ENCODE data around the gene PCDH8. TPM values are rescaled to one million over a fixed set of nuclear protein-coding genes. Genes with fewer than 3 reads are reported as not detected.

Gene PCDH8
- total and polyA plus RNA-seq, 2 of the 4 experiments (the other 2 are of a cell fraction) = not detected

DNA sequence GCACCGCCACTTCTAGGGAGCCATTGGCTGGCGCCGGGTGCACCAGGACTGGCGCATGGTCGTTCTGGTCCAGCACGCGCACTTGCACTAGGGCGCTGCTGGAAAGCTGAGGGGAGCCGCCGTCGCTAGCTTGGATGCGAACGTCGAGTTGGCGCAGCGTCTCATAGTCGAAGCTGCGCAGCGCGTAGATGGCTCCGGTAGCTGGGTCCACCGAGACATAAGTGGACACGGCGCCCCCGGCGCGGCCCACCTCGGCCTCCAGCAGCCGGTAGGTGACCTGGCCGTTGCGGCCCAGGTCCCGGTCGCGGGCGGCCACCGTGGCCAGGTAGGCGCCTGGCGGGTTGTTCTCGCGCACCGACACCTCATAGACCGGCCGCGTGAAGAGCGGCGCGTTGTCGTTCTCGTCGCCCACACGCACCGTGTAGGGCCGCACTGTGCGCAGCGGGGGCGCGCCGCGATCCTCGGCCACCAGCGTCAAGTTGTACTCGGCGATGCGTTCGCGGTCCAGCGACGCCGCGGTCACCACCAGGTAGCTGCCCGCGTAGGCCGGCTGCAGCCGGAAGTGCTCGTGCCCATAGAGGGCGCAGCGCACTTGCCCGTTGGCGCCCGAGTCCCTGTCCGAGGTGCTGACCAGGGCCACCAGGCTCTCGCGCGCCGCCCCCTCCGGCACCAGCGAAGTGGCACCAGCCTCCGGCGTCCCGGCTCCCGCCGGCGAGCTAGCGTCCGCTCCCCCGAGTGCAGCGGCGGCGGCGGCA lies 1.7 kb downstream of the PCDH8 start:
- Histone ChIP-seq H2AK9ac (replicated peaks; ENCODE audit: low read depth, low read length, poor library complexity) (no peak overlapping the region), H3K14ac (replicated peaks; ENCODE audit: low read depth, low read length) (no peak overlapping the region), H3K4ac (ENCODE audit: low read depth, low read length) (no peak overlapping the region), H2BK15ac (ENCODE audit: low read depth, low read length) (no peak overlapping the region), H3K18ac (ENCODE audit: low read depth, low read length) (no peak overlapping the region), H4K91ac (ENCODE audit: insufficient read depth, low read depth, low read length) (no peak overlapping the region), H3K56ac (ENCODE audit: extremely low read depth, insufficient read depth, low read length) (no peak overlapping the region), H3K9ac (ENCODE audit: low read depth, low read length) (no peak overlapping the region), H2BK5ac (ENCODE audit: low read depth, low read length, poor library complexity, severe bottlenecking) (no peak overlapping the region), H3K79me1 (ENCODE audit: low read depth in 1 of 2, low read length in 2 of 2) (no peaks in the 10 kb centered on the region), H2AFZ (replicated peaks; ENCODE audit: low read length, poor library complexity) (no peak overlapping the region), H3K9me1 (ENCODE audit: insufficient read depth, low read length) (no peaks in the 10 kb centered on the region), H3K27me3 (ENCODE audit: control insufficient read depth, insufficient read depth, low read length) (peaks cover 45% of the 10 kb centered on the region), H2BK20ac (ENCODE audit: low read depth, low read length) (no peak overlapping the region), H4K8ac (ENCODE audit: low read depth in 2 of 2, low read length in 2 of 2) (no peak overlapping the region), H2BK120ac (ENCODE audit: low read depth, low read length) (no peak overlapping the region), H2AK5ac (ENCODE audit: low read depth, low read length) (no peak overlapping the region), H3K27ac (ENCODE audit: insufficient read depth, low read length) (no peak overlapping the region), H3K4me1 (ENCODE audit: control insufficient read depth, insufficient read depth, low read length) (no peaks in the 10 kb centered on the region), H4K5ac (ENCODE audit: low read depth, low read length) (no peak overlapping the region), H3K23ac (ENCODE audit: low read depth, low read length) (no peak overlapping the region), H3K9me3 (ENCODE audit: control insufficient read depth, insufficient read depth, low read length) (peaks cover 16% of the 10 kb centered on the region; the same call in 1 of the 2 replicates), H3K36me3 (ENCODE audit: control insufficient read depth, insufficient read depth, low read length) (no peaks in the 10 kb centered on the region), H3K4me3 (ENCODE audit: insufficient read depth, low read depth, low read length) (no peak overlapping the region), H3K4me2 (ENCODE audit: low read depth, low read length) (no peak overlapping the region), H4K20me1 (ENCODE audit: insufficient read depth, low read length) (no peaks in the 10 kb centered on the region)
- BruUV-seq (replicated peaks) = no TSS peak
- TF ChIP-seq, protein P1, sequence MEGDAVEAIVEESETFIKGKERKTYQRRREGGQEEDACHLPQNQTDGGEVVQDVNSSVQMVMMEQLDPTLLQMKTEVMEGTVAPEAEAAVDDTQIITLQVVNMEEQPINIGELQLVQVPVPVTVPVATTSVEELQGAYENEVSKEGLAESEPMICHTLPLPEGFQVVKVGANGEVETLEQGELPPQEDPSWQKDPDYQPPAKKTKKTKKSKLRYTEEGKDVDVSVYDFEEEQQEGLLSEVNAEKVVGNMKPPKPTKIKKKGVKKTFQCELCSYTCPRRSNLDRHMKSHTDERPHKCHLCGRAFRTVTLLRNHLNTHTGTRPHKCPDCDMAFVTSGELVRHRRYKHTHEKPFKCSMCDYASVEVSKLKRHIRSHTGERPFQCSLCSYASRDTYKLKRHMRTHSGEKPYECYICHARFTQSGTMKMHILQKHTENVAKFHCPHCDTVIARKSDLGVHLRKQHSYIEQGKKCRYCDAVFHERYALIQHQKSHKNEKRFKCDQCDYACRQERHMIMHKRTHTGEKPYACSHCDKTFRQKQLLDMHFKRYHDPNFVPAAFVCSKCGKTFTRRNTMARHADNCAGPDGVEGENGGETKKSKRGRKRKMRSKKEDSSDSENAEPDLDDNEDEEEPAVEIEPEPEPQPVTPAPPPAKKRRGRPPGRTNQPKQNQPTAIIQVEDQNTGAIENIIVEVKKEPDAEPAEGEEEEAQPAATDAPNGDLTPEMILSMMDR (conservative IDR thresholded peaks at IDR 0.05; ENCODE audit: low read depth, low read length) = peak; percentile 36
- no peak for TF ChIP-seq CEBPB (IDR thresholded peaks at IDR 0.05; ENCODE audit: low read depth, low read length)
- ChIA-PET POLR2A (ENCODE audit: unreplicated experiment) (no interaction called here), CTCF (no interaction called here)
- dilution Hi-C loops (cut with HindIII; ENCODE audit: low sequenced_read_pairs, unreplicated experiment) = no loop called here
- DNase-seq (peak; percentile 2), ATAC-seq (ENCODE audit: low read depth) (no peak)
- in situ Hi-C loops (cut with MboI; ENCODE audit: low sequenced_read_pairs) = no loop called here
- intact Hi-C loops (cut with micrococcal nuclease) = no loop called here
- WGBS, 2 experiments (ENCODE audit: extremely low coverage in 2 of 2, insufficient read length in 1 of 2) = 6% methylated on average over 71 of the region's 100 CpGs; no CpG with 5 or more reads in 1 of the 2 experiments
